Measurements from ENCODE around the gene GDF11. TPM values are rescaled to one million over a fixed set of nuclear protein-coding genes. Genes with fewer than 3 reads are reported as not detected.

GDF11 gene
- total and polyA plus RNA-seq, 2 of the 8 experiments (the other 6 are each of a cell fraction or from before 2014, with no cell fraction given): 12.1 to 15.1 TPM

DNA sequence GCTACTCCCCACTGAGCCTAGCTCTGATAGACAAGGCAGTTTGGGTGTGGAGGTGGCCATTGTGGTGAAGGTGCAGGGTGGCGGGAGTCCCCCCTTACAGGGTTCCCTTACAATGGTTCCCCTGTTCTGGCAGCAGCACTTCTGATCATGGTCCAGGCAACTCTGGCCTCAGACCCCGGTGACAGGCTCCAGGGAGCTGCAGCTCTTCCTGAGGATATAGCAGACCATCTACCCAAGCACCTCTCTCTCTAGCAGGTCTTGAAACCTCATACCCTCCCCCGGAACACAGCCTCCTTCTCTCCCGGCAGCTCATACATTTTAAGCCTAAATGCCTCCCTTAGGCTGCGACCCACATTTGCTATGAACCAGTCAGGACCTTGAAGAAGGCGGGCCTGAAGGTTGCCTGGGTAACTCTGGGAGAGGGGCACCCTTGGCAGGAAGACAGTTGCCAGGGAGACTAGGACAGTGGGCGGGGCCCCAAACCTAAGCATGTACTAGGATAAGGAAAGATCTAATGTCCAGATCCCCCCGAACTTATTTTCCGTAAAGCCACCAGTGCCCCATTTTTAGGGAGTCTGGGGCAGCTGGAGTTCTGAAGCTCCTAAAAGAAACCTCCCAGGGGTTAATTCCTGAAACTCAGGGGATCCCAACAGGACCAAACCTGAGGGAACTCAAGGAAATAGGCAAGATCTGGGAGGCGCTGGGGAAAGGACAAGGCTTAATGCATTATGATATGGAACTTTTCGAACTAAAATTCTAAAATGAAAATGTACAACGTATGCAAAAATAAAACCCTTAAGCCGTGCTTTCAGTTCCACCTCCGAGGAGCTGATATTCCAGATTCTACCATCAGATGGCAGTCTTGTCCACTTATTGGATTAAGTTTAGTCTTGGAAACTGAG, 4.5 kb upstream of the GDF11 start:
- H3K27me3 ChIP-seq (replicated peaks in 1 of 4; ENCODE audit: control insufficient read depth in 3 of 4, extremely low read depth in 1 of 4, insufficient read depth in 3 of 4, low read length in 3 of 4): no peaks in the 10 kb centered on the region
- 2% methylated on average over 14 of the region's 14 CpGs; no CpG with 5 or more reads in 1 of the 2 experiments for WGBS, 2 experiments (ENCODE audit: extremely low coverage in 1 of 2, insufficient coverage in 1 of 2, insufficient read length in 1 of 2, insufficient replicate concordance in 2 of 2, low coverage in 1 of 2, low lambda C conversion rate in 2 of 2, missing lambda C conversion rate in 1 of 2)
- peak overlapping the region; percentile 25 for H4K5ac ChIP-seq (ENCODE audit: insufficient read length, low read depth, low read length)
- no peak overlapping the region for H3K23ac ChIP-seq (ENCODE audit: insufficient read length)
- H3K4ac ChIP-seq (replicated peaks; ENCODE audit: insufficient read length, low read depth, low read length): no peak overlapping the region
- DNase-seq (ENCODE audit: low read depth in 1 of 2, low spot score in 2 of 2): peak in 1 of 2 experiments; percentile 88
- H3K4me3 ChIP-seq (ENCODE audit: extremely low read depth in 1 of 4, insufficient read depth in 2 of 4, low read depth in 3 of 4, low read length in 4 of 4): peak overlapping the region; percentile 45 to 65 (median 56)
- H2BK5ac ChIP-seq (ENCODE audit: low read depth, low read length): peak overlapping the region; percentile 84
- no peak overlapping the region for H2BK120ac ChIP-seq (replicated peaks; ENCODE audit: low read depth, low read length)
- H2BK20ac ChIP-seq (ENCODE audit: low read length): no peak overlapping the region
- H3K27ac ChIP-seq (ENCODE audit: low read depth, low read length): peak overlapping the region; percentile 46; the same call in 1 of the 2 replicates
- H4K8ac ChIP-seq (ENCODE audit: extremely low read depth, insufficient read depth, low read length): no peak overlapping the region
- H3K9me3 ChIP-seq (ENCODE audit: insufficient read depth in 2 of 2, low read depth in 1 of 2, low read length in 1 of 2): no peaks in the 10 kb centered on the region
- H4K20me1 ChIP-seq (replicated peaks in 1 of 2; ENCODE audit: control insufficient read depth in 1 of 2, insufficient read depth in 2 of 2, low read length in 2 of 2): no peaks in the 10 kb centered on the region
- H3K23me2 ChIP-seq (ENCODE audit: low read depth, low read length): peaks cover 8% of the 10 kb centered on the region
- CTCF ChIA-PET (ENCODE audit: partially characterized antibody): interaction anchor here (0.6 to 11.1 kb wide), 60 partner anchors 9 to 1847 kb away, joined by 3 to 229 read pairs (median 5); partner anchors contain the start of genes BLOC1S1, CD63, DNAJC14 and ITGA7
- no peak overlapping the region for H3K14ac ChIP-seq (ENCODE audit: insufficient read length)
- peak overlapping the region; percentile 48 for H3K56ac ChIP-seq (replicated peaks; ENCODE audit: insufficient read length, low read depth, low read length)
- no peaks in the 10 kb centered on the region for H3K79me1 ChIP-seq (ENCODE audit: low read depth, low read length)
- peaks cover 2 to 23% (median 10%) of the 10 kb centered on the region in 4 experiments; a peak in 6 of 7 replicates for H3K4me1 ChIP-seq (replicated peaks in 1 of 4; ENCODE audit: control insufficient read depth in 3 of 4, insufficient read depth in 4 of 4, low read length in 3 of 4)
- peak overlapping the region; percentile 77 to 86 for H3K4me2 ChIP-seq (ENCODE audit: insufficient read depth in 1 of 2, low read depth in 2 of 2, low read length in 2 of 2)
- no peak overlapping the region for H2AK5ac ChIP-seq (ENCODE audit: low read depth, low read length)
- no peaks in the 10 kb centered on the region for H3K36me3 ChIP-seq (ENCODE audit: control insufficient read depth in 2 of 4, insufficient read depth in 4 of 4, low read length in 3 of 4)
- POLR2A ChIA-PET (ENCODE audit: partially characterized antibody): interaction anchor here (0.6 to 34.1 kb wide), 22 partner anchors 9 to 341 kb away, joined by 3 to 809 read pairs (median 4); partner anchors contain the start of genes BLOC1S1, CD63, DGKA and DNAJC14
- H3K18ac ChIP-seq (ENCODE audit: extremely low read depth, low read length): peak overlapping the region; percentile 68
- H3K9ac ChIP-seq (replicated peaks in 1 of 4; ENCODE audit: extremely low read depth in 1 of 4, low read depth in 3 of 4, low read length in 3 of 4): peak overlapping the region in 3 of 4 experiments; percentile 29 to 38 (median 33); a peak in 6 of 7 replicates
- FAIRE-seq: peak; percentile 69
- no peak overlapping the region for H4K91ac ChIP-seq (replicated peaks; ENCODE audit: insufficient read length, low read length)
- peak overlapping the region; percentile 88 for H2AFZ ChIP-seq (ENCODE audit: low read length)
- H2BK12ac ChIP-seq (ENCODE audit: low read depth, low read length): no peak overlapping the region
- no peaks in the 10 kb centered on the region; a peak in 1 of 4 replicates for H3K79me2 ChIP-seq (ENCODE audit: control insufficient read depth in 1 of 2, insufficient read depth in 2 of 2, low read length in 2 of 2)
- H2BK15ac ChIP-seq (ENCODE audit: low read length): no peak overlapping the region
- TF ChIP-seq RFX5 (IDR thresholded peaks at IDR 0.05; ENCODE audit: borderline replicate concordance, low read depth, low read length): peak; percentile 61; the same call in 1 of the 2 replicates
- no peak for TF ChIP-seq TAF7 (optimal IDR thresholded peaks at IDR 0.05; ENCODE audit: borderline replicate concordance, low read depth, low read length)
- no peak for TF ChIP-seq JUN (IDR thresholded peaks at IDR 0.05; ENCODE audit: low read depth, low read length)
- no peak for TF ChIP-seq RXRA (IDR thresholded peaks at IDR 0.05; ENCODE audit: insufficient read depth, low read depth, low read length)

All from H1 (cell line).